Tongue (tissue), 2 donors: Measurements from ENCODE around the gene MFAP2. TPM values are rescaled to one million over a fixed set of nuclear protein-coding genes. Genes with fewer than 3 reads are reported as not detected.
A peak's percentile ranks its signal among the peaks of the same experiment; 100 is the strongest.
"Not testable (repeated sequence)": the region's sequence is repeated elsewhere in the genome, so short reads cannot be mapped to it uniquely, and the experiment has no call there.

Source experiments
- DNase-seq: peaks from one replicate; pipeline ENCODE4 v3.0.0-alpha.2; 2015
- total RNA-seq: library from RNA; depleted of rRNA; stranded (reverse); fragments of >200 nt; gene quantifications from one replicate; pipeline ENCODE4 v1.2.3, GENCODE V29; 2014

Gene MFAP2
- total RNA-seq, 1 donor from 2014 or later: 31.6 TPM

DNA sequence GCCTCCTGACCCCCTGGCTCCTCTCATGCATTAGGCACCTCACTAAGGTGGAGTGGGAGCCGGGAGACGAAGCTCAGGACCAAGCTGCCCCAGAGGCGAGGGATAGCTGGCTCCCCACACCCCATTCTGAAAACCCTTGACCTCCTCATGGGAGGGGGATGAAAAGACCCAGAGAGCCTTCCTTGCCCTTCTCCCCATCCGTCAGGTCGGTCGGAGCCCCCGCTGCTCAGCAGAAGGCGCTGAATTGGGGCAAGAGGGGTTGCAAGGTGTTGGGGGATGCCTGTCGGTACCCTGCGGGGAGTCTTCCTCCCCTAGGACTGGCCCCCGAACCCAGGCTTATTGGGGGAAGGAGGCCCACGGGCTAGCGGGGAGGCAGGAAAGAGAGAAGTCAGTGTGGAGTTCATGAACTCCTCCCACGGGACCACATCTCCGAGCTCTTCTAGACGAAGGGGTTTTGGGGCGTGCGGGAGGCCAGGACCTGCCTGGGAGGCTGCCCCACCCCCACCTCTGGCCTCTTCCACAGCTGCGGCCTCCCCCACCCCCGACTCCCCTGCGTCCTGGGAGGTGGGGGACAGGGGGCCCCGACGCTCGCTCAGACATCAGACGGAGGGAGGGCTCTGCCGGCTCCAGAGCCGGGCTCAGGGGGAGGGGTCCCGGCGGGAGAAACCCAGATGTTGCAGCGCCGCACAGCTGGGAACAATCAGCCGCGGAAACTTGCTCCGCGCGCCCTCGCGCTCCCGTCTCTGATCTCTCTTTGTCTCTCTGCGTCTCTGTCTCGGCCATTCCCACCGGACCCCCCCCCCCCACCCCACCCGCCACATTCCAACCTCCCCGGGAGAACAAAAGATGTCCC, 719 bp downstream of the MFAP2 start:
- DNase-seq: peak; percentile 65

- DNase-seq: peak; percentile 62
These were observed 1.6 kb downstream of the MFAP2 start for GRCh38 chr1:16978567-16979474.

DNA sequence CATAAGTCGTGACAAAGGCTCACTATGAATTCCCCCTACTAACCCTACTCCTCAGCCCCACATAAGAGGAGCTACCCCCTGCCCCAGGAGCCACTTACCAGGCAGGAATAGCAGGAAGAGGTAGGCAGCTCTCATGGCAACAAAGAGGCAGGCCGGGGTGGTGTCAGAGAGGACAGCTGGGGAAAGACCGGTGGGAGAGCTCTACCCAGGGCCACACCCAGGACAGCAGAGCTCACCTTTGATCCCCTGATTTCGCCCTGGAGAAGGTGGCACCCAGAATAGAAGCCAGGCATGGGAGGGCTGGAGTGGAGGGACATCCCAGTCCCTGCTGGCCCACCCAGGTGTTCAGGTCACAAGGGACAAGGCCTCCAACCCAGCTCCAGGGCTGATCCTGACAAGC, 2.3 kb downstream of the MFAP2 start:
- no peak for DNase-seq

GRCh38 chr1:16977377-16977776, 3.0 kb downstream of the MFAP2 start:
- no peak for DNase-seq

DNA sequence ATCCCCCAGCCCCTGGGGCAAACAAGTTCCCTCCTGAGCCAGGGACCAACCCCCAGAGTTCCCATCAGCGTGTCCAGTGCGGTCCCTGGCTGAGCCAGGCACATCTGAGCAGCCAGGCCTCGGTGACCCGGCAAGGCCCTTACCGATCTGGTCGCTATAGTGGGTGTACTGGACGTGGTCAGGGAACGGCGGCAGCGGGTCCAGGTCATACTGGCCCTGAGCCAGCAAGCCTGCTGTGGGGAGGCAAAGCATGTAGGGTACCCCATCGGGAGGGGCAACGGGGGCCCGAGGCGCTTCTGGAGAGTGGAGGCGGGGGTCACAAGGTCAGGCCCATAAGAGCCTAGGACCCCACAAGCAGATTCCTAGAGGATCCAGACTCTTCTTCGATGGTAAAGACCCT, 3.5 kb downstream of the MFAP2 start:
- no peak for DNase-seq

- DNase-seq: no peak
These were observed 4.6 kb downstream of the MFAP2 start for GRCh38 chr1:16975838-16976237.

DNA sequence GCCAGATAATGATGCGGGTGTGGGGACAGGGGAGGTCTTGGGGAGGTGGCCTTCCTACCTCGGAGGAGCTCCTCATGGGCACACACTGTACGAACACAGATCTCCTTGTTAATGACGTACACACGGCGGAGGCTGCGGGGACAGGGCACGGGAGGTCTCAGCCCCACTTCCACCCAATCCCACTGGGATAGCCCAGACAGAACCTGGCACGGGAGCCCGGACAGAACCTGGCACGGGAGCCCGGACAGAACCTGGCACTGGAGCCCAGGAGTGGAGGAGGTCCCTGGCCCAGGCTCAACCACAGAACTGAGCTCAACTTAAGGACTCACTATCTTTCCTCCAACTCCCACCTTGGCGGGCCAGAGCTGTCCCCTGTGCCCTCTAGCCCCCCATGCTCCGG, 5.2 kb downstream of the MFAP2 start:
- DNase-seq: no peak

- DNase-seq: no peak
These were observed 7.2 kb downstream of the MFAP2 start for GRCh38 chr1:16973215-16973614.

DNA sequence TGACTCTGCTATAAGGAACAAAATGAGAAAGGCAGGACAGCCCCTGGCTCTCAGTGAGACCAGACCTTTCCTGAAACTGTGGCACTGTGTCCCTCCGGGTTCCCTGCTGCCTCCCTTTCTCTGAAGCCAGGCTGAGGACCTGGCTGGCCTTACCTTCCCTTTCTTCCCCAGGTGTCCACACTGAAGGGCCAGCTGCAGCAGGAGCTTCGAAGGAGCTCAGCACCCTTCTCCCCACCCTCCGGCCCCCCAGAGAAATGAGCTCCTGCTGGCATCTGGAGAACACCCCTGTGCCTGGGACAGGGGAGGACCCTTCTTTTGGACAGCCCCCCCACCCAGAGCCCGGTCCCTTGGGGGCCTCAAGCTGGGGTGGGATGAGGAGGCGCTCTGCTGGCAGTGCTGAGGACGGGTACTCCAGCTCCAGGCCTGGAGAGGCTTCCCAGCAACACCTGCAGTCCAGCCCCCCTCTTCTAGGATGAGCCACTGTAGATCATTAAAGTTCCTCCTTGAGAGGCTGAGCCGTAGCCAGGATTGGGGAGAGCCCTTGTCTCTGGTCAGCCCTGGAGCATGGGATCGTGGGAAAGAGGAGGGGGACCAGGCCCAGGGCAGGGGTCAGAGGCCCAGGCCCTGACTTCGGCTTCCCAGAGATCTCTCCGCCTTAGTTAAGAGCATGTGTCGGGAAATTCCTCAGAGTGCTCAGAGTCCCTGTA, 8.1 kb downstream of the MFAP2 start:
- DNase-seq: peak; percentile 60

DNA sequence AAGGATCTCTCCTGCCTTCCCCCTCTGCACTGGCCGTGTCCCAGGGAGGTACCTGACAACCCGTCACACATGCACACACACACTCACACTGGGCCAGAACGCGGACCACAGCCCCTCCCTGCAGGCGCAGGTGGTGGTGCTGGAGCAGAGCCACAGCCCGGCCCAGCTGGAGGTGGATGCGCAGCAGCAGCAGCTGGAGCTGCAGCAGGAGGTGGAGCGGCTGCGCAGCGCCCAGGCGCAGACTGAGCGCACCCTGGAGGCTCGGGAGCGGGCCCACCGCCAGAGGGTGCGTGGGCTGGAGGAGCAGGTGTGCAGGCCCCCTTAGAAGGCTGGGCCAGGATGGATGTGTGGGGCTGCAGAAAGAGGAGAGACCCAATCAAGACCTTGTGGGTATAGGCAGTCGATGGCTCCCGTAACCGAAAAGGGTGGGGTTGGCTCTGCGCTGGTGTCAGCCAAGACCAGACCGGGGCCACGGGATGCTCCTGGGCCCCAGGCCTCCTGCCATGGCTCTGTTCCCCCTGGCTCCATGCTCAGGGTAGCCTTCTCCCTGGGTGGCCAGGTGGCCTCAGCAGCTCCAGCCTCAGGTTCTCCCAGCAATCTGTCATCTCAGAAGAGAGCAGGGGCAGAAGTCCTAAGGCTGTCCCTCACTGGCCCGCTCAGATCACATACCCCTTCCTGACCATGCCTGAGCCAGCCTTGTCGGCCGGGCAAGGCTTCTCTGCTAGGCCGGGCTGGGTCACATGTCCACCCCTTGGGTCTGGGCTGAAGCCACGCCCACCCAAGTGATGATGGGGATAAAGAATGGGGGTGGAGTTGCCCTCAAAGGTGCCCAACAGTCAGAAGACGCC, 8.9 kb downstream of the MFAP2 start:
- peak; percentile 76 for DNase-seq

- DNase-seq: peak; percentile 34
These were observed 10.1 kb downstream of the MFAP2 start for GRCh38 chr1:16970132-16970910.

GRCh38 chr1:16969651-16970050, 10.8 kb downstream of the MFAP2 start:
- DNase-seq: no peak

DNA sequence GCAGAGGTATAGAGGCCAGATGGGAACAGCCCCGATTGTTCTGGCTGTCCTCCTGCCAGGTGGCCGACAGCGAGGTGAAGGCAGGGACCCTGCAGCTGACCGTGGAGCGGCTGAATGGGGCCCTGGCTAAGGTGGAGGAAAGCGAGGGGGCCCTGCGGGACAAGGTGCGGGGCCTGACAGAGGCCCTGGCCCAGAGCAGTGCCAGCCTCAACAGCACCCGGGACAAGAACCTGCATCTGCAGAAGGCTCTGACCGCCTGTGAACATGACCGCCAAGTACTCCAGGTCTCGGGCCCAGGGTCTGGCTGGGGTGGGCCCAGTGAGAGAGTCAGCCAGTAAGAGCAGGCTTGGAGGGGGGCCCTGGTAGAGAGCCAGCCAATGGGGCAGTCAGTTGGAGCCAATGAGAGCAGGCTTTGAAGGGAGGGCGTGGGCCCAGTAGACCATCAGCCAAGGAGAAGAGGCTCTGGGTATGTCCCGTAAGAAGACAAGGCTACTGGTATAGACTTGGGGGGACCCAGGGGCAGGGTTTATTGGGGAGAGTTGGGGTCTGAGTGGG, 11.3 kb downstream of the MFAP2 start:
- peak; percentile 46 for DNase-seq

- no peak for DNase-seq
These were observed 12.0 kb downstream of the MFAP2 start for GRCh38 chr1:16968372-16968771.

GRCh38 chr1:16967962-16968361, 12.5 kb downstream of the MFAP2 start:
- DNase-seq: no peak

DNA sequence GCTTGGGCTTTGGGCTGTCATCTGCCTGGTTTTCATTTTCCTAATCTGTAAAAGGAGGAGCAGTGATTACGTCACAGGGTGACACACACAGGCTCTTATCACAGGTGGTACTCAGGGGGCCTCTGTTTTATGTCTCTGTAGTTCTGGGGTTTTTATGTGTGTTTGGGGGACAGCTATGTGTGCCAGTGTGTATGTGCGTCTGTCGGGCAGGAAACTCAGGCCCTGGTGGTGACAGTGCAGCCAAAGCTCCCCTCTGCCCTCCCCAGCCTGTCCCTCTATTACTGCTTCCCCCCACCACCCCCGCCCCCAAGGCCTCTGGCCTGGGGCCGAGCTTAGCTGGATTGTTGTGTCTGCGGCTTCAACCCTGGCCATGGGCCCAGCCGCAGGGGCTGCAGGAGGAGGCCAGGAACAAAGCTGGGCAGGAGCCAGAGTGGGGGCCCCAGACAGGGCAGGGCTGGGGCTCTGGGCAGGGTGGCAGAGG, 13.3 kb downstream of the MFAP2 start:
- peak; percentile 94 for DNase-seq

DNA sequence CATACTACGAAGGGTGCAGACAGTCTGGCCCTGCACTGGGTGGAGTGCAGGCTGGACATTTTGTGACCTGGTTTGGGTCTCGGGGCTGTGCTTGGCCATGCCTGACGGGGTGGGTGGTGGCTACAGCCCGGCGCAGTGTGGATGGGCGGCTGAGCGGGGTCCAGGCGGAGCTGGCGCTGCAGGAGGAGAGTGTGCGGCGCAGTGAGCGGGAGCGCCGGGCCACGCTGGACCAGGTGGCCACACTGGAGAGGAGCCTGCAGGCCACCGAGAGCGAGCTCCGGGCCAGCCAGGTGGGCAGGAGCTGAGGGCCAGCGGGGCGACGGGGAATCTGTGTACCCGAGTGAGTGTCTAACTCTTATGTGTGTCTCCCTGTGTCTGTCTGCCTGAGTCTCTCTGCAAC, 14.1 kb downstream of the MFAP2 start:
- no peak for DNase-seq

DNA sequence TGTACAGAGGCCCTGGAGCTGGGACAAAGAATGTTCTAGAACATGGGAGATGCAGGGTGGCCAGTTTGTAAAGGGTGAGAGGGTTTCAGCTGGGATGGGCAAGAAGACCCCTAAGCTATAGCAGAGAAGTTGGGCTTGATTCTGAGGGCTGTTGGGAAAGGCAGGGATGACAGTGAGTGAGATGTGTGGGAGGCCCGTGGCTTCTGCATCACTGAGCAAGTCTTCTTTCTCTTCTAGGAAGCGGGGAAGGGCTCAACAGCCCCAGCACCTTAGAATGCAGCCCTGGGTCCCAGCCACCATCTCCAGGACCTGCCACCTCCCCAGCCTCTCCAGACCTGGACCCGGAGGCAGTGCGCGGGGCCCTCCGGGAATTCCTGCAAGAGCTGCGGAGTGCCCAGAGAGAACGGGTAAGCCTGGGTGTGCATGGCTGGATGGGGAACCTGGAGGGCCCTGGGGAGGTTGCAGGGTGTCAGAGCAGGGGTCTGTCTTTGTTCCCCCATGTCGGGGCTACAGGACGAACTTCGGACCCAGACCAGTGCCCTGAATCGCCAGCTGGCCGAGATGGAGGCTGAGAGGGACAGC, 14.8 kb downstream of the MFAP2 start:
- DNase-seq: no peak

DNA sequence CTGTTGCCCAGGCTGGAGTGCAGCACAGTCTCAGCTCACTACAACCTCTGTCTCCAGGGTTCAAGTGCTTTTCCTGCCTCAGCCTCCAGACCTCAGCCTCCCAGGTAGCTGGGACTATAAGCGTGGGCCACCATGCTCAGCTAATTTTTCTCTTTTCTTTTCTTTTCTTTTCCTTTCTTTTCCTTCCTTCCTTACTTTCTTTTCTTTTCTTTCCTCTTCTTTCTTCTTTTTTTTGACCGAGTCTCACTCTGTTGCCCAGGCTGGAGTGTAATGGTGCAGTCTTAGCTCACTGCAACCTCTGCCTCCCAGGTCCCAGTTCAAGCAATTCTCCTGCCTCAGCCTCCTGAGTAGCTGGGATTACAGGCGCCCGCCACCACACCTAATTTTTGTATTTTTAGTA, 16.3 kb downstream of the MFAP2 start:
- DNase-seq: not testable (repeated sequence)
